NCI-H2227 (cell line): Measurements from ENCODE around the gene UNC13D.
"Not testable (repeated sequence)": the region's sequence is repeated elsewhere in the genome, so short reads cannot be mapped to it uniquely, and the experiment has no call there.

ENCODE experiments used
- DNase-seq: peaks from one replicate; lab custom pipeline; 2025; ENCODE audit not compliant: unreplicated experiment; lab: John Stamatoyannopoulos, UW

Gene UNC13D

GRCh38 chr17:75843577-75844529, at the start of gene UNC13D:
Gene UNC13D (minus strand): TSS chr17:75844404. CDS start chr17:75844337, 67 bp downstream.
- DNase-seq: no peak

GRCh38 chr17:75893305-75894048, 49.3 kb upstream of the UNC13D start:
- DNase-seq: no peak

- DNase-seq: no peak
Measured at GRCh38 chr17:75892556-75893224, 48.5 kb upstream of the UNC13D start.

- no peak for DNase-seq
Measured at GRCh38 chr17:75891605-75892555, 47.7 kb upstream of the UNC13D start.

GRCh38 chr17:75891022-75891604, 46.9 kb upstream of the UNC13D start:
- DNase-seq: no peak

- DNase-seq: no peak
Measured at GRCh38 chr17:75889454-75889853, 45.2 kb upstream of the UNC13D start.

GRCh38 chr17:75888484-75888883, 44.3 kb upstream of the UNC13D start:
- no peak for DNase-seq

- not testable (repeated sequence) for DNase-seq
Measured at GRCh38 chr17:75885860-75886259, 41.7 kb upstream of the UNC13D start.

- DNase-seq: no peak
Measured at GRCh38 chr17:75885431-75885830, 41.2 kb upstream of the UNC13D start.

- no peak for DNase-seq
Measured at GRCh38 chr17:75881678-75882454, 37.7 kb upstream of the UNC13D start.

GRCh38 chr17:75880266-75880665, 36.1 kb upstream of the UNC13D start:
- no peak for DNase-seq

- DNase-seq: peak; percentile 53
Measured at GRCh38 chr17:75878174-75878998, 34.2 kb upstream of the UNC13D start, which contains the start of gene TRIM47. Gene TRIM47 (minus strand): TSS chr17:75878581. CDS start chr17:75878548, 33 bp downstream.

GRCh38 chr17:75877752-75878173, 33.6 kb upstream of the UNC13D start:
- DNase-seq: peak; percentile 87

GRCh38 chr17:75876938-75877751, 32.9 kb upstream of the UNC13D start:
- no peak for DNase-seq

- no peak for DNase-seq
Measured at GRCh38 chr17:75876190-75876937, 32.2 kb upstream of the UNC13D start.

- no peak for DNase-seq
Measured at GRCh38 chr17:75875940-75876189, 31.7 kb upstream of the UNC13D start.
